ENCODE results near the gene AGTRAP. TPM values are rescaled to one million over a fixed set of nuclear protein-coding genes. Genes with fewer than 3 reads are reported as not detected.

AGTRAP gene
- polyA plus RNA-seq, 3 donors = 420 to 938 (median 842) TPM

DNA sequence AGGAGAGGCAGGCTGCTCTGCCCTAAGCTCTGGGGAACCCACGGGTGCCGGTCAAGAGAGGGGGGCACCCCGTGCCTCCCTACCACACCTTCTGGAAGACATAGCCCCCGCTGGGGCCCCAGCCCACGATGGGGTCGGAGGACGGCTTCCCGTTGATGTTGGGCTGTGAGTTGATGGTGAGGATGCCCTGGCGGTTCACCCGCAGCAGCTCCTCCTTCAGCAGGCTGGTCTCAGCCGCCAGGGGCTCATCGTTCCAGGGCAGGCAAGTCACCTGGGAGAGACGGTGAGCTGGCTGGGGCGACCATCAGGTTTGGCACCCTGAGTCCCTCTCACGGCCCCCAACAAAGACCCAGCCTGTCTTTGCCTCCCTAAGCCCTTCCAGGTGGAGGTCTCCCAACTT is 57.9 kb downstream of the AGTRAP start:
- H3K9ac ChIP-seq (ENCODE audit: insufficient read depth, low read length, poor library complexity, severe bottlenecking) = no peak overlapping the region
- peaks cover 31 to 40% of the 10 kb centered on the region in 2 donors for H3K4me1 ChIP-seq (ENCODE audit: control insufficient read depth in 1 of 2, insufficient read depth in 2 of 2, low read length in 2 of 2)
- WGBS (ENCODE audit: insufficient coverage) = 95% methylated on average over 4 of the region's 15 CpGs
- no peak overlapping the region for H2AFZ ChIP-seq (ENCODE audit: insufficient read depth, low read depth, low read length, poor library complexity, severe bottlenecking)
- Mint-ChIP-seq H3K4me3 (no peak overlapping the region), H3K27ac (peak overlapping the region in 4 of 7 donors; percentile 4 to 75 (median 61)), H3K9me3 (no peaks in the 10 kb centered on the region), H3K36me3 (peaks cover 74 to 91% of the 10 kb centered on the region in 2 donors), H3K4me1 (peaks cover 36% of the 10 kb centered on the region), H3K27me3 (ENCODE audit: low read depth in 3 of 3) (no peaks in the 10 kb centered on the region)
- H4K20me1 ChIP-seq (ENCODE audit: insufficient read depth, low read length) = peaks cover 3% of the 10 kb centered on the region
- peak overlapping the region in 1 of 2 donors; percentile 24 for H3K27ac ChIP-seq (ENCODE audit: low read depth in 1 of 2, low read length in 2 of 2)
- H3K79me2 ChIP-seq (ENCODE audit: insufficient read depth, low read length) = no peaks in the 10 kb centered on the region
- H3K4me3 ChIP-seq (replicated peaks in 1 of 3; ENCODE audit: low read depth in 2 of 3, low read length in 3 of 3) = no peak overlapping the region
- DNase-seq = no peak
- TF ChIP-seq, protein P1, sequence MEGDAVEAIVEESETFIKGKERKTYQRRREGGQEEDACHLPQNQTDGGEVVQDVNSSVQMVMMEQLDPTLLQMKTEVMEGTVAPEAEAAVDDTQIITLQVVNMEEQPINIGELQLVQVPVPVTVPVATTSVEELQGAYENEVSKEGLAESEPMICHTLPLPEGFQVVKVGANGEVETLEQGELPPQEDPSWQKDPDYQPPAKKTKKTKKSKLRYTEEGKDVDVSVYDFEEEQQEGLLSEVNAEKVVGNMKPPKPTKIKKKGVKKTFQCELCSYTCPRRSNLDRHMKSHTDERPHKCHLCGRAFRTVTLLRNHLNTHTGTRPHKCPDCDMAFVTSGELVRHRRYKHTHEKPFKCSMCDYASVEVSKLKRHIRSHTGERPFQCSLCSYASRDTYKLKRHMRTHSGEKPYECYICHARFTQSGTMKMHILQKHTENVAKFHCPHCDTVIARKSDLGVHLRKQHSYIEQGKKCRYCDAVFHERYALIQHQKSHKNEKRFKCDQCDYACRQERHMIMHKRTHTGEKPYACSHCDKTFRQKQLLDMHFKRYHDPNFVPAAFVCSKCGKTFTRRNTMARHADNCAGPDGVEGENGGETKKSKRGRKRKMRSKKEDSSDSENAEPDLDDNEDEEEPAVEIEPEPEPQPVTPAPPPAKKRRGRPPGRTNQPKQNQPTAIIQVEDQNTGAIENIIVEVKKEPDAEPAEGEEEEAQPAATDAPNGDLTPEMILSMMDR (IDR thresholded peaks at IDR 0.05) = no peak
- no peak overlapping the region for H3K4me2 ChIP-seq (replicated peaks; ENCODE audit: extremely low read depth, low read length, poor library complexity, severe bottlenecking)
- no peaks in the 10 kb centered on the region for H3K27me3 ChIP-seq (ENCODE audit: control insufficient read depth in 2 of 2, insufficient read depth in 2 of 2, low read length in 2 of 2)
- H3K36me3 ChIP-seq (replicated peaks in 1 of 2; ENCODE audit: control insufficient read depth in 1 of 2, insufficient read depth in 2 of 2, low read length in 2 of 2) = peaks cover 62 to 85% of the 10 kb centered on the region in 2 donors
- H3K9me3 ChIP-seq (replicated peaks in 1 of 2; ENCODE audit: control insufficient read depth in 1 of 2, insufficient read depth in 1 of 2, low read length in 2 of 2) = no peaks in the 10 kb centered on the region
- intact Hi-C loops (cut with micrococcal nuclease) = loop anchor here in 1 of 2 donors (10.0 kb wide), 1 partner anchor 59 kb away; the partner anchor contains the start of gene AGTRAP

DNA sequence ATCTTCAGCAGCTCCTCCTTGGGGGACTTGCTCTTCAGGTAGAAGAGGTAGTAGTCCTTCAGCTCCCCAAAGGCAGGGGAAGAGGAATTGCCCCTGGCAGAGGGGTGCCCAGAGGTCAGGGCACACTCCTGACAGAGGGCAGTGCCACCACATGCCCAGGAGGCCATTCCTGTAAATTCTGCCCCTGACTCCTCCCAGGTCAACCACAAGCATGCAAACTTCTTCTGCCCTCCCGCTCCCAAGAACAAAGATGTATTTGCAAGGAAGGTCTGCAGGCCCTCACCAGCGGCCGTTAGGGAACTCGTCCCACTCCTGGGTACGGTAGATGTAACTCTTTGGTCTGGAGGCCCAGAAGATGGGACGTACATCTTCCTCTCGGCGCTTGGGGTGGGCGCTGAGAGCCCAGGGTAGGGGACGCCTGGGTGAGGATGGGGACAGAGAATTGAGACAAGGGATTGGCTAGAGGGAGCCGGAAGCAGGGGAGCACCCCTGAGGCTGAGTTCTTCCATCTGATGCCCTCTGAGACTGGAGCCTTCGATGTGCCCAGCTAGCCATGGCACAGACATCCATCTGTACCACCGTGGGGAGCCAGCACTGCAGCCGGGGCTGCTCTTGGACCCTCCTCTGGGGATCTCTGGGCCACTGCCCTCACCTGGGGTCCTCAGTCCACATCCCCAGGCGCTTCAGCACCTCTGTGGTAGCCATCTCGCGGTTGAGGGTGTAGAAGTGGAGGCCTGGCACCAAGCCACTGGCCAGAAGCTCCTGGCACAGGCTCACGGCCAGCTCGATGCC is 58.7 kb downstream of the AGTRAP start:
- H3K36me3 ChIP-seq (replicated peaks in 1 of 2; ENCODE audit: control insufficient read depth in 1 of 2, insufficient read depth in 2 of 2, low read length in 2 of 2) = peaks cover 65 to 88% of the 10 kb centered on the region in 2 donors
- H3K27me3 Mint-ChIP-seq (ENCODE audit: low read depth in 3 of 3) = no peaks in the 10 kb centered on the region
- H3K4me1 ChIP-seq (ENCODE audit: control insufficient read depth in 1 of 2, insufficient read depth in 2 of 2, low read length in 2 of 2) = peaks cover 30 to 31% of the 10 kb centered on the region in 2 donors
- no peaks in the 10 kb centered on the region for H3K27me3 ChIP-seq (ENCODE audit: control insufficient read depth in 2 of 2, insufficient read depth in 2 of 2, low read length in 2 of 2)
- peaks cover 30% of the 10 kb centered on the region for H3K4me1 Mint-ChIP-seq
- peaks cover 78 to 95% of the 10 kb centered on the region in 2 donors for H3K36me3 Mint-ChIP-seq
- H3K4me3 Mint-ChIP-seq = no peak overlapping the region
- no peak overlapping the region for H3K4me3 ChIP-seq (replicated peaks in 1 of 3; ENCODE audit: low read depth in 2 of 3, low read length in 3 of 3)
- H3K9me3 Mint-ChIP-seq = no peaks in the 10 kb centered on the region
- H3K27ac Mint-ChIP-seq = peak overlapping the region in 4 of 7 donors; percentile 50 to 85 (median 69)
- 91% methylated on average over 17 of the region's 19 CpGs for WGBS (ENCODE audit: insufficient coverage)
- H3K27ac ChIP-seq (ENCODE audit: low read depth in 1 of 2, low read length in 2 of 2) = peak overlapping the region in 1 of 2 donors; percentile 35
- intact Hi-C loops (cut with micrococcal nuclease) = loop anchor here in 1 of 2 donors (10.0 kb wide), 1 partner anchor 60 kb away; the partner anchor contains the start of gene AGTRAP
- TF ChIP-seq, protein P1 (IDR thresholded peaks at IDR 0.05) = no peak
- H4K20me1 ChIP-seq (ENCODE audit: insufficient read depth, low read length) = peaks cover 3% of the 10 kb centered on the region
- no peak overlapping the region for H2AFZ ChIP-seq (ENCODE audit: insufficient read depth, low read depth, low read length, poor library complexity, severe bottlenecking)
- H3K9me3 ChIP-seq (replicated peaks in 1 of 2; ENCODE audit: control insufficient read depth in 1 of 2, insufficient read depth in 1 of 2, low read length in 2 of 2) = no peaks in the 10 kb centered on the region
- DNase-seq = no peak
- no peak overlapping the region for H3K9ac ChIP-seq (ENCODE audit: insufficient read depth, low read length, poor library complexity, severe bottlenecking)
- H3K79me2 ChIP-seq (ENCODE audit: insufficient read depth, low read length) = no peaks in the 10 kb centered on the region
- no peak overlapping the region for H3K4me2 ChIP-seq (replicated peaks; ENCODE audit: extremely low read depth, low read length, poor library complexity, severe bottlenecking)

Data from CD14-positive monocyte (primary cell).